H1 (cell line): ENCODE measurements around the gene ADCY9. TPM values are rescaled to one million over a fixed set of nuclear protein-coding genes. Genes with fewer than 3 reads are reported as not detected.

Experiments
- EGR1 ChIP-seq: IDR thresholded peaks from 2 replicates; pipeline ENCODE4 v1.6.1; 2011; ENCODE audit warnings: low read depth, low read length, borderline replicate concordance
- polyA plus RNA-seq, 7 experiments: library from polyadenylated mRNA; depleted of rRNA in 3 of 7; stranded (reverse) in 5 of 7; unstranded in 2 of 7; fragments of >200 nt in 5 of 7; fragments of 200-250 nt in 2 of 7; gene quantifications; 1 replicate in 5 of 7; 2 replicates in 1 of 7; 4 replicates in 1 of 7; pipeline versions ENCODE4 v1.2.1 to v1.2.3, GENCODE V29; 2011 to 2013; ENCODE audit warnings: missing spikeins in 2 of 7, mixed read lengths in 2 of 7
- total RNA-seq: library from RNA; stranded (reverse); fragmentation: NEBNext Ultra II Directional; extraction: Animal tissue kit (Norgen Biotek cat#: 25700); gene quantifications from 2 replicates; pipeline ENCODE4 v1.2.1, GENCODE V29; 2021
- TF ChIP-seq, protein P1 (sequence below): IDR thresholded peaks from 2 replicates; pipeline ENCODE4 v1.6.1; 2012; ENCODE audit warnings: inconsistent platforms

Gene ADCY9
- total and polyA plus RNA-seq, 2 of the 8 experiments (the other 6 are each of a cell fraction or from before 2014, with no cell fraction given): 5.4 to 13.1 TPM

DNA sequence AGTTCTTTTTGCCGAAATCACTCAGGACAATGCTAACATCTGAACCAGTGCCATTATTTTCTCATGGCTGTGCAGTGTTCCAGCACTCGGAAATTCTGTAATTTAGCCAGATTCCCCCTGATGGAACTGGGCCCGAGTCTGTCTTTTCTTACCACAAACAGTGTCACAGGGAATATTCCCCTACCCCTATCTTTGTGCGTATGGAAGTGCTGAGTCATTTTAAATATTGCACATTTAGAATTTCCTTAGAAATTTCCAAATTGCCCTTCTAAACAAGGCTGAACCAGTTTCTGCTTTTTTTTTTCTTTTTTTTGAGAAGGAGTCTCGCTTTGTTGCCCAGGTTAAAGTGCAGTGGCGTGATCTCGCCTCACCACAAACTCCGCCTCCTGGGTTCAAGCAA, 147.7 kb downstream of the ADCY9 start (continued):
- TF ChIP-seq, protein P1, sequence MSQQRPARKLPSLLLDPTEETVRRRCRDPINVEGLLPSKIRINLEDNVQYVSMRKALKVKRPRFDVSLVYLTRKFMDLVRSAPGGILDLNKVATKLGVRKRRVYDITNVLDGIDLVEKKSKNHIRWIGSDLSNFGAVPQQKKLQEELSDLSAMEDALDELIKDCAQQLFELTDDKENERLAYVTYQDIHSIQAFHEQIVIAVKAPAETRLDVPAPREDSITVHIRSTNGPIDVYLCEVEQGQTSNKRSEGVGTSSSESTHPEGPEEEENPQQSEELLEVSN: no peak
- TF ChIP-seq EGR1: no peak
